Osteocyte (in vitro differentiated cells): ENCODE measurements around the gene NXN. TPM values are rescaled to one million over a fixed set of nuclear protein-coding genes. Genes with fewer than 3 reads are reported as not detected.

Experiments used
- DNase-seq: peaks from one replicate; pipeline ENCODE4 v3.0.0; 2021; ENCODE audit warnings: mixed read lengths; ENCODE audit not compliant: unreplicated experiment; ENCODE audit errors: extremely low spot score
- H3K27ac Mint-ChIP-seq: one replicate; pipeline ENCODE4 v1.8.0; 2021; ENCODE audit warnings: mild to moderate bottlenecking, mixed read lengths; ENCODE audit not compliant: unreplicated experiment
- H3K27me3 Mint-ChIP-seq: one replicate; pipeline ENCODE4 v1.8.0; 2021; ENCODE audit warnings: mixed read lengths; ENCODE audit not compliant: unreplicated experiment
- H3K36me3 Mint-ChIP-seq: one replicate; pipeline ENCODE4 v1.8.0; 2021; ENCODE audit warnings: mixed read lengths; ENCODE audit not compliant: unreplicated experiment
- H3K4me1 Mint-ChIP-seq: one replicate; pipeline ENCODE4 v1.8.0; 2021; ENCODE audit warnings: mixed read lengths; ENCODE audit not compliant: unreplicated experiment
- H3K4me3 Mint-ChIP-seq: one replicate; pipeline ENCODE4 v1.8.0; 2021; ENCODE audit warnings: mild to moderate bottlenecking, moderate library complexity, mixed read lengths; ENCODE audit not compliant: unreplicated experiment
- H3K9me3 Mint-ChIP-seq: one replicate; pipeline ENCODE4 v1.8.0; 2021; ENCODE audit warnings: mixed read lengths; ENCODE audit not compliant: unreplicated experiment
- CTCF ChIP-seq: fragments of 200-600 bp; sonication (generic); IDR thresholded peaks from 2 replicates; pipeline ENCODE4 v1.5.0; 2021; ENCODE audit warnings: antibody characterized with exemption, mild to moderate bottlenecking, moderate library complexity
- total RNA-seq: library from RNA; stranded (reverse); gene quantifications from 2 replicates; pipeline ENCODE4 v1.2.1, GENCODE V29; 2021

Gene NXN
- total RNA-seq, 1 donor from 2014 or later: 123 TPM

- TF ChIP-seq CTCF: no peak
- Mint-ChIP-seq H3K9me3 (no peaks in the 10 kb centered on the region), H3K4me3 (peak overlapping the region; percentile 42), H3K27me3 (no peaks in the 10 kb centered on the region), H3K36me3 (peaks cover 17% of the 10 kb centered on the region), H3K4me1 (peaks cover 23% of the 10 kb centered on the region), H3K27ac (no peak overlapping the region)
- DNase-seq: no peak
Observed at GRCh38 chr17:753418-753817, 226.2 kb downstream of the NXN start.

GRCh38 chr17:752620-753219, 226.9 kb downstream of the NXN start:
- peaks cover 23% of the 10 kb centered on the region for H3K4me1 Mint-ChIP-seq
- peak overlapping the region; percentile 92 for H3K4me3 Mint-ChIP-seq
- no peaks in the 10 kb centered on the region for H3K9me3 Mint-ChIP-seq
- DNase-seq: no peak
- peak overlapping the region; percentile 87 for H3K27ac Mint-ChIP-seq
- H3K36me3 Mint-ChIP-seq: peaks cover 22% of the 10 kb centered on the region
- H3K27me3 Mint-ChIP-seq: no peaks in the 10 kb centered on the region
- TF ChIP-seq CTCF: no peak

DNA sequence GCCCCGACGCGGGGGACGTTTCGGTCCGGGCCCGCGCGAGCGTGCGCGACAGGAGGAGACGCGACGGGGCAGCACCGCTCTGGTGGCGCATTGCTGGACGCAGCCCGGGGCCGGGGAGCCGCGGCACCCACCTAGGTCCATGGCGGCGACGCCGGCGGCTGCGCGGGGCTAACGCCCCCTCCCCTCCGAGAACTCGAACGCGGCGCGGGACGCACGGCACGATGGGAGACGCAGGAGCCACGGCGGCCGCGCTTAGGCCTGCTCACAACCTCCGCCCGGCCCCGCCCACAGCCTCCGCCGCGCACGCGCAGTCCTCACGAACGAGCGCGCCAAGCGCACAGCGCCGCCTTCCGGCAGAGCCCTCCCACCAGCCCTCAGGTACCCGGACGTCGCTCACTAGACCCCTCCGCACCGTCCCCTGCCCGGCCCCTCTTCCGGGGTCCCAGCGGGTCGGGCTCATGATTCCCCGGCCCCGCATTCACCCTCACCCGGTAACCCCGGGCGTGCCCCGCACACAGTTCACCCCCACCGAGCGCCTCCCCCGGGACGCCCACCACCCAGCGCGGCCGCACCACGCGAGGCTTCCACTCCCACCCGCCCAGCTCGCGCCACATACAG, 227.5 kb downstream of the NXN start, which contains the start of gene GEMIN4:
GEMIN4 (minus strand) TSS at position 263 of the 618 bp plus-strand sequence; CDS start at position 141, 122 bp downstream.
- no peaks in the 10 kb centered on the region for H3K27me3 Mint-ChIP-seq
- no peaks in the 10 kb centered on the region for H3K9me3 Mint-ChIP-seq
- H3K36me3 Mint-ChIP-seq: peaks cover 19% of the 10 kb centered on the region
- H3K27ac Mint-ChIP-seq: peak within 1 kb of the TSS; percentile 88
- H3K4me1 Mint-ChIP-seq: peaks cover 23% of the 10 kb centered on the region
- peak; percentile 99 for DNase-seq
- peak within 1 kb of the TSS; percentile 92 for H3K4me3 Mint-ChIP-seq
- TF ChIP-seq CTCF: peak; percentile 98

DNA sequence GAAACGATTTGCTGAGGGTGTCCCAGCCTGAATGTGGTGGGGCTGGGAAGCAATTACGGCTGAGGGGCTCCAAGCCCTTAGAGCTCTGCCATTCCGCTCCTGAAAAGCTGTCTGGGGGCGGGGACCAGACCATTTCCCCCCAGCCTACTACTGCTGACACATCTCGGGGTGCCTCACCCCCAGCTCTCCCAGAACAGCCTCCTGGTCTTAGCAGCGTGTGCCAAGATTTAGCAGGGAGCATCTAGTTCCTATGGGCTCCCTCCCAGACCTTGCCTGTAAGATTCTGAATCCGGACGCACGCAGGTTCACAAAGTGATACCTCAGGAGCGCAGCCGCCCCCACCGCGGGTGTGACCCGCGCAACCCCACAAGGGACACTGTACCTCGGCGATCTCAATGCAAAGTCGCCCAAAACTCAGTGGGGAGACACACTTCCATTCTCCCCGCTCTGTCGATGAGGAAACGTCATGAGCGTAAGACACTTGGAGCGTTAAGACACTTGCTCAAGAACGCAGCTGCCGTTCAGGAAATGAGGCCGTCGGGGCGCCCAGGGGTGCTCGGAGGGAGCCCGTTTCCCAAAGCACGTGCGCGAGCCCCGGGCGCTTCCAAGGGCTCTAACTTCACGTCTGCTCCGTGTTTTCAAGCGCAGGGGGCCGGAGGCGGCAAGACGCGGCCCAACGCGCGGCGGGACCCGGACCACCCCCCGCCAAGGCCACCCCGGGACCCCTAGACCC, 228.1 kb downstream of the NXN start:
- DNase-seq: no peak
- H3K27me3 Mint-ChIP-seq: no peaks in the 10 kb centered on the region
- H3K4me1 Mint-ChIP-seq: peaks cover 23% of the 10 kb centered on the region
- H3K4me3 Mint-ChIP-seq: peak overlapping the region; percentile 92
- no peaks in the 10 kb centered on the region for H3K9me3 Mint-ChIP-seq
- peak overlapping the region; percentile 88 for H3K27ac Mint-ChIP-seq
- H3K36me3 Mint-ChIP-seq: peaks cover 18% of the 10 kb centered on the region
- TF ChIP-seq CTCF: no peak
